HG02840 (cell line): Measurements from ENCODE around the gene GPRC6A.

Experiments
- ATAC-seq: cut with Tn5 transposase; IDR thresholded peaks from one replicate; pipeline ENCODE4 v1.9.1; 2021; ENCODE audit warnings: mild to moderate bottlenecking, moderate library complexity, moderate number of reproducible peaks; ENCODE audit not compliant: unreplicated experiment, low FRiP score

GPRC6A gene

GRCh38 chr6:116783852-116784251 is 45.0 kb downstream of the GPRC6A start:
- ATAC-seq: no peak

GRCh38 chr6:116779573-116780164 is 49.2 kb downstream of the GPRC6A start:
- ATAC-seq: no peak

GRCh38 chr6:116773886-116774285 is 55.0 kb downstream of the GPRC6A start:
- ATAC-seq: no peak

DNA sequence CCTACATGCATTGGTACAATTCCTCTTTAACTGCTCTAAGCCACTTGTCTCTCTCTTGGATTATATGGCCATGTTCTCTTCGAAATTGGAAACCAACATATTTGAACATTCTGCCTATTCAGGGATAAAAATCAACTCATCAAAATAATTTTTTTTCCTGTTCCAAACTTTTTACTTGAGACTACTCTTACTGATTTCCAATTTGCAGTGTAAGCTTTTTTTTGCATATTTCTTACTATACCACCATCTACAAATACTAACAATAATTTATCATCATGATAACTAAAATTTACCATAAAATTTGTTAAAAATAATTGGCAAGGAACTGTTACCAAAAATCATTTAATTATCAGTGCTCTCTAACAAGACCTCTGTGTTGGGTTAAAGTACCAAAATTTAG is 56.4 kb downstream of the GPRC6A start:
- no peak for ATAC-seq

DNA sequence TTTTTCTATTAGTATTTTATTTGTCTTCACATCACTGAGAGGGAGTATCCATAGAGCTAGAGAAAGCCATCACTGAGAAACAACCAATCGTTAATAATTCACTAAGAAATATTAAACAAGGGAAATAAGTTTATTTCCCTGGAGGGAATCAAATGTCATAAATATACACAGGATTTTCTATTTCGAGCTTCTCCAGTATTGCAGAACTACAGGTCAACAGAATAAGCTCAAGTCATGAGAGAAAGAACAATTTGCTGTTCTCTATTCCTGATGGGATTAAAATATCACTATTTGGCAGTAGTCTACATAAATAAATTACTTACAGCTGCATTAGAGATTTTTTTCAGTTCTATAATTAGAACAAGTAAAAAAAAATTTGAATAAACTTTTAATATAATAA is 61.2 kb downstream of the GPRC6A start:
- no peak for ATAC-seq

DNA sequence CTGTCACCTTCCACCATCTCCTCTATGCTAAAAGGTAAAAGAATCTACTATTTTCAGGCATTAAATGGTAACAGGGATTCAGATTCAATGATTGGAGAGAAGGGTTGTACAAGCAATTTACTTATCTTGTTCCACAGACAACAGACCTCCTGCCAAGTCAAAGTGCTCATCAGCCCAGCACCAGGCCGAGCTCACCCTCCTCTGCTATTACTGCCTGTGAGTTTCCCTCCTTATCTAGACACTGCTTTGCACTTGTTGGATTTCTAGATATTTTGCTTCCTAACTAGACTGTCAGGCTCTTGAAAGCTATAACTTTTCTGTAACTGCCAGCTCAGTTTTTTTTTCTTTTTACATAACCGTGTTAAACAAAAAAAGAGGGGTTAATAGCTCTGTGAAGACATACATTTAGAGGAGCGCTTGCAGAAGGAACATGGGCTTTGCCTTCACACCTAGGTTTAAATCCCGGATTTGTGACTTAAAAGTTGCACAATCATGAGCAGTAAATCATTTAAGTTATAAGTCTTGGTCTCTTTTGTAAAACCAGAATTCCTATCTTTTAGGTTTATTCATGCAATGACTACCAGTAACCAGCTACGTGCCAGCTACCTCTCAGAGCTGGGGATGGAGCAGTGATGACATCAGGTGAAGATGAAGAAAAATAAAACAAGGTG is 62.2 kb downstream of the GPRC6A start:
- no peak for ATAC-seq

GRCh38 chr6:116764961-116765841 is 63.7 kb downstream of the GPRC6A start, which contains the start of gene FAM162B:
Gene FAM162B (minus strand): TSS chr6:116765719. CDS start chr6:116765576, 143 bp downstream.
- no peak for ATAC-seq

DNA sequence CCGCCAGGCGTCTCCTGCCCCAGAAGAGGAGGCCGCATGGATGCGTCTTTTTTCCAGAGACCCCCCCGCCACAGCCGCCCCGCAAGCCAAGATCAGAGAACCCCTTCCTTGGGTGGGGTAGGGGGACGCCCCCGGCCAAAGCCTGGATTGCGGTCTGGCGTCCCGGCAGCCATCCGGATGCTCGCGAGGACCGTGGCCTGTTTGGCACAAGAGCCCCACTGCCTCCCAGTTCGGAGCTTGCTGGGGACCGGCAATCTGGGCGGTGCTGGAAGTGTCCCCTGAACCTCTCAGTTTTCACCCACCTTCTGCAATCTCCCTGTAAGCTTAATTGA is 64.3 kb downstream of the GPRC6A start:
- no peak for ATAC-seq

- ATAC-seq: no peak
Observed at GRCh38 chr6:116763906-116764628, 64.8 kb downstream of the GPRC6A start.

GRCh38 chr6:116763048-116763447 is 65.8 kb downstream of the GPRC6A start:
- no peak for ATAC-seq

DNA sequence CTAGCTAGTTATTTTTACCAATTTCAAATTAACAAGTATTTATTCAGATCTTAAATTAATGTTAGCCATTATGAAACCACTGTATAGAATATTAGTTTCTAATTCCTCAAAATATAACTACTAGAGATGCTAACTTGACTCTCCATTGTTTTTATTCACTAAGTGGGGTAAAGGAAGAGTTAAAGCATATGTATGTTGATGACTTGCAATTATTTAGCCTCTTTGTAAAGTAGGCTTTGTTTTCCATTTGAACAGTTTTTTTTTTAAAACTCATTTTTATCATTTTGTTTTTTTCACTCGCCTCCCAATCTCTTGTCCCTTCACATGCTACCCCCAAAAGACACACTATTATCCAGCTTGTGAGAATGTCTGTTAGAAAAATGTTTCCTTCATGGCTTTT is 66.6 kb downstream of the GPRC6A start:
- no peak for ATAC-seq

GRCh38 chr6:116761779-116762178 is 67.1 kb downstream of the GPRC6A start:
- ATAC-seq: no peak

GRCh38 chr6:116745176-116745575 is 83.7 kb downstream of the GPRC6A start:
- ATAC-seq: no peak
